Measurements from ENCODE around the gene EFCAB14.
A peak's percentile ranks its signal among the peaks of the same experiment; 100 is the strongest.
"Not testable (repeated sequence)": the region's sequence is repeated elsewhere in the genome, so short reads cannot be mapped to it uniquely, and the experiment has no call there.

EFCAB14 gene

GRCh38 chr1:46721686-46722205 lies 2.8 kb upstream of the EFCAB14 start:
- no peak for DNase-seq

GRCh38 chr1:46721204-46721603 lies 2.3 kb upstream of the EFCAB14 start:
- no peak for DNase-seq

- not testable (repeated sequence) for DNase-seq
Measured at GRCh38 chr1:46720319-46720718, 1.4 kb upstream of the EFCAB14 start.

- DNase-seq, result peak; percentile 14
Measured at GRCh38 chr1:46719689-46720088, 775 bp upstream of the EFCAB14 start.

GRCh38 chr1:46718340-46718726 lies 581 bp downstream of the EFCAB14 start:
- DNase-seq, result no peak

- no peak for DNase-seq
Measured at GRCh38 chr1:46717654-46718053, 1.3 kb downstream of the EFCAB14 start.

- no peak for DNase-seq
Measured at GRCh38 chr1:46714976-46715375, 3.9 kb downstream of the EFCAB14 start.

- DNase-seq, result no peak
Measured at GRCh38 chr1:46708121-46708520, 10.8 kb downstream of the EFCAB14 start.

- no peak for DNase-seq
Measured at GRCh38 chr1:46705408-46705807, 13.5 kb downstream of the EFCAB14 start.

- no peak for DNase-seq
Measured at GRCh38 chr1:46703927-46704641, 14.8 kb downstream of the EFCAB14 start.

GRCh38 chr1:46699666-46700065 lies 19.2 kb downstream of the EFCAB14 start:
- DNase-seq, result no peak

GRCh38 chr1:46697053-46697452 lies 21.9 kb downstream of the EFCAB14 start:
- DNase-seq, result no peak

GRCh38 chr1:46694676-46695075 lies 24.2 kb downstream of the EFCAB14 start:
- DNase-seq, result not testable (repeated sequence)

GRCh38 chr1:46692811-46693770 lies 25.8 kb downstream of the EFCAB14 start:
- no peak for DNase-seq

GRCh38 chr1:46691997-46692790 lies 26.7 kb downstream of the EFCAB14 start:
- DNase-seq, result no peak

GRCh38 chr1:46690931-46691421 lies 27.9 kb downstream of the EFCAB14 start:
- no peak for DNase-seq

GRCh38 chr1:46689897-46690296 lies 29.0 kb downstream of the EFCAB14 start:
- DNase-seq, result no peak

- no peak for DNase-seq
Measured at GRCh38 chr1:46689356-46689755, 29.6 kb downstream of the EFCAB14 start.

- no peak for DNase-seq
Measured at GRCh38 chr1:46687921-46688509, 30.9 kb downstream of the EFCAB14 start.

GRCh38 chr1:46687093-46687659 lies 31.7 kb downstream of the EFCAB14 start:
- DNase-seq, result peak; percentile 83

GRCh38 chr1:46686255-46686654 lies 32.7 kb downstream of the EFCAB14 start:
- DNase-seq, result no peak

- no peak for DNase-seq
Measured at GRCh38 chr1:46684670-46685069, 34.2 kb downstream of the EFCAB14 start.
